SK-N-SH (cell line): ENCODE data around the gene ST6GALNAC2.

Experiments
- MXI1 ChIP-seq: IDR thresholded peaks from 2 replicates; pipeline ENCODE4 v1.6.1; 2012; ENCODE audit warnings: mild to moderate bottlenecking, low read depth, low read length, improper control_type of control experiment
- POLR2AphosphoS5 ChIP-seq: IDR thresholded peaks from 2 replicates; pipeline ENCODE4 v1.6.1; 2012; ENCODE audit warnings: low read depth, low read length
- SMC3 ChIP-seq: IDR thresholded peaks from 2 replicates; pipeline ENCODE4 v1.6.1; 2012; ENCODE audit warnings: low read depth, low read length, improper control_type of control experiment
- TCF12 ChIP-seq: IDR thresholded peaks from 2 replicates; pipeline ENCODE4 v1.4.0; 2012
- TEAD4 ChIP-seq: IDR thresholded peaks from 2 replicates; pipeline ENCODE4 v1.4.0; 2012; ENCODE audit warnings: mild to moderate bottlenecking, borderline replicate concordance; ENCODE audit not compliant: insufficient read depth
- TF ChIP-seq, protein P1 (sequence below): fragments of 200-600 bp; sonication (generic); IDR thresholded peaks from 2 replicates; pipeline ENCODE4 v1.6.1; 2017; ENCODE audit warnings: antibody characterized with exemption, mild to moderate bottlenecking, moderate library complexity
- TF ChIP-seq, protein P2 (sequence below): fragments of 150-350 bp; IDR thresholded peaks from 2 replicates; pipeline ENCODE4 v1.6.1; 2017; ENCODE audit warnings: antibody characterized with exemption, low read length, low read depth, borderline replicate concordance

DNA sequence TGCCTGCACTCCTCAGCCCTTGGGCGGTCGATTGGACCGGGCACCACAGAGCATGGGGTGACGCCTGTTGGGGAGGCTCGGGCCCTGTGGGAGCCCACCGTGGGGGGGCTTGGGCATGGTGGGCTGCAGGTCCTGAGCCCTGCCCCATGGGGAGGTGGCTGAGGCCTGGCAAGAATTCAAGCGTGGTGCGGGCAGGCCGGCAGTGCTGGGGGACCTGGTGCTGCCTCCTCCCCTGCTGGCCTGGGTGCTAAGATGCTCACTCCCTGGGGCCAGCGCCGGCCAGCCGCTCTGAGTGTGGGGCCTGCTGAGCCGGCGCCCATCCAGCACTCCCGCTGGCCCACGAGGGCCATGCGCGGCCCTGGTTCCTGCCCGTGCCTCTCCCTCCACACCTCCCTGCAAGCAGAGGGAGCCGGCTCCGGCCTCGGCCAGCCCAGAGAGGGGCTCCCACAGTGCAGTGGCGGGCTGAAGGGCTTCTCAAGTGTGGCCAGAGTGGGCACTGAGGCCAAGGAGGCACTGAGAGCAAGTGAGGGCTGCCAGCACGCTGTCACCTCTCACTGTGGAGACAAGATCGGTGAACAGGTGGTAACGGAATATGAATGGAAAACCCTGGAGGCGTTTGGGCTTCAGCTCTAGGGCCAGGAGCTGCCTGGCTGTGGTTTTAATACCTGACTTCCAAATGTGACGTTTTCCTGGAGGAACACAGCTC is 29.4 kb upstream of the ST6GALNAC2 start:
- TF ChIP-seq, protein P1, sequence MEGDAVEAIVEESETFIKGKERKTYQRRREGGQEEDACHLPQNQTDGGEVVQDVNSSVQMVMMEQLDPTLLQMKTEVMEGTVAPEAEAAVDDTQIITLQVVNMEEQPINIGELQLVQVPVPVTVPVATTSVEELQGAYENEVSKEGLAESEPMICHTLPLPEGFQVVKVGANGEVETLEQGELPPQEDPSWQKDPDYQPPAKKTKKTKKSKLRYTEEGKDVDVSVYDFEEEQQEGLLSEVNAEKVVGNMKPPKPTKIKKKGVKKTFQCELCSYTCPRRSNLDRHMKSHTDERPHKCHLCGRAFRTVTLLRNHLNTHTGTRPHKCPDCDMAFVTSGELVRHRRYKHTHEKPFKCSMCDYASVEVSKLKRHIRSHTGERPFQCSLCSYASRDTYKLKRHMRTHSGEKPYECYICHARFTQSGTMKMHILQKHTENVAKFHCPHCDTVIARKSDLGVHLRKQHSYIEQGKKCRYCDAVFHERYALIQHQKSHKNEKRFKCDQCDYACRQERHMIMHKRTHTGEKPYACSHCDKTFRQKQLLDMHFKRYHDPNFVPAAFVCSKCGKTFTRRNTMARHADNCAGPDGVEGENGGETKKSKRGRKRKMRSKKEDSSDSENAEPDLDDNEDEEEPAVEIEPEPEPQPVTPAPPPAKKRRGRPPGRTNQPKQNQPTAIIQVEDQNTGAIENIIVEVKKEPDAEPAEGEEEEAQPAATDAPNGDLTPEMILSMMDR, result no peak
- no peak for TF ChIP-seq POLR2AphosphoS5
- TF ChIP-seq TCF12, result no peak
- no peak for TF ChIP-seq SMC3
- no peak for TF ChIP-seq MXI1
- TF ChIP-seq, protein P2, sequence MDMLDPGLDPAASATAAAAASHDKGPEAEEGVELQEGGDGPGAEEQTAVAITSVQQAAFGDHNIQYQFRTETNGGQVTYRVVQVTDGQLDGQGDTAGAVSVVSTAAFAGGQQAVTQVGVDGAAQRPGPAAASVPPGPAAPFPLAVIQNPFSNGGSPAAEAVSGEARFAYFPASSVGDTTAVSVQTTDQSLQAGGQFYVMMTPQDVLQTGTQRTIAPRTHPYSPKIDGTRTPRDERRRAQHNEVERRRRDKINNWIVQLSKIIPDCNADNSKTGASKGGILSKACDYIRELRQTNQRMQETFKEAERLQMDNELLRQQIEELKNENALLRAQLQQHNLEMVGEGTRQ, result no peak
- no peak for TF ChIP-seq TEAD4
